HK-2 (cell line): ENCODE results near the gene ZNF396.

Experiments
- DNase-seq: peaks from one replicate; pipeline ENCODE4 v3.0.0-alpha.2; 2018; ENCODE audit not compliant: unreplicated experiment

Gene ZNF396

DNA sequence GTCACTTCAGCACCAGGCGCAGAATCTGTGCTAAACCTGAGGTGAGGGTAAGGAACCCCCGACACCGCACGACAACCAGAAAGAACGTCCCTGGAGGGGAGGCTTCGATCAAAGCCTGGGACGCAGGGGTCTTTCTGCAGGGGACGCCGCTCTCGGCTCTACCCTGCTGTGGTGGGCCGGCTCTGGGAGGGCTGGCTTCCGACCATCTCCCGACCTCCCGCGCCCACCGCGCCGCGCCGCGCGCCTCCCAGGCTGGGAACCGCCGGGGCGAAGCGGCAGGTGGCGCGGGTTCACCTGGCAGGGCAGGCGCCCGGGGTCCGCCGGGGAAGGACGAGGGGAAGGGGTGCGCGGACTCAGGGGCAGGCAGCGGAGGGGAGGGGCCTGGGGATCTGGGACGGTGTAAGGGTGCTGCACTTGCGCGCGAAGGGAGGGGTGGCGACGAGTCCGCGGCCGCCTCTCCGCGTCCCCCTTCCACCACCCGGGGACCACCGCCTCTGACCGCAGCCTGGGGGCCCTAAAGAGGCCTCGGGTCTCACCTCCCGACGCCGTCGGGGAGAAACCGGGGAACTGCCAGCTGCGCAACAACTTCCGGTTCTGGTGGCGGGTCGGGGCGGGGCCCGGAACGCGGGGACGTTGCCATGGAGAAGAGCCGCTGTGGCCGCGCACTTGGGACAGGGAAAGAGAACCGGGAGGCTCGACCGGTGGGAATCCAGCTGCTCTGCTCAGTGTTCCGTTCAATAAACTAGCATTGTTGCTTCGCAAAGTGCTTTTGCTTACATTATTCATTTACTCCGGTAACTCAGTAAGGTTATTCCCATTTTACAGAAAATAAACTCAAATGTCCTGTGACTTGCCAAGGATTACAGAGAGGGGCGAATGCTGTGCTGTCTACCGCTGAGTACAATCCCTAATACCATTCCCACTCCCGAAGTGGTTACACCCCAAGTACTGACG is at the start of gene ZNF396:
Gene ZNF396 (minus strand): TSS at position 596 of the 954 bp plus-strand sequence. CDS start 3,045 bp downstream, outside the sequence.
- DNase-seq: peak; percentile 54

DNA sequence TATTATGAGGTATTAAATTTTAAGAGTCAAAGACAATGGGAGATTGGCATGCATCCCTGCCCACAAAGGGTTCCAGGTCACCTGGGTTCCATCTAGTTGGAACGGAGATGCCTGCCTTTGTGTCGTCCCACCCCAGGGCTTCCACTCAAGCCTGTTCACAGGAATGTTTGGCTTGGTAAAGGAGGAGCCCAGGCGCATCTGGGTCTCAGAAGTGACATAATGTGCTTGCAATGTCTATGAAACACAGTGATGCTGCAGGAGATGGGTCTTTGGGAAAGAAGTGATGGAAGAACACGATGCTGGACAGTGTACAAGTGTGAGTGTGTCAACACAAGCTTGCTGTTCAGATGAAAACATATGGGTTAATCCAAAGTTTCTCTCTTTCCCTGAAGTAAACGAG is 49.6 kb upstream of the ZNF396 start:
- DNase-seq: no peak

DNA sequence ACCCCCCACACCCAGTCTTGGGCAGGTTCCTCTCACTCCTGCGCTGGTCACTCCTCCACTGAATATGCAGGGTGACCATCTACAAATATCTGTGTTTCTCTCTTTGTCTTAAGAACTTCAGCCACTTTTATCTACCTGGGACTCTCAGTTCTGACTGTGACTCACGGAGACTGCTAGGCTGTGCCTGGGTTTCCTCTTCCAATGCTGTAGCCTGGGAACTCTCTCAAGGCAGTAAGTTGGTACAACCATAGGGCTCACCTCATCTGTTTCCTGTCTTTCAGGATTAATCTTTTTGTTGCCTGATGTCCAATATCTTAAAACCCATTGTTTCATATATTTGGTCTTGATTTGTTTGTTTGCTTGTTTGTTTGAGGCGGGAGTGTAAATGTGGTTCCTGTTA is 47.2 kb upstream of the ZNF396 start:
- DNase-seq: no peak

DNA sequence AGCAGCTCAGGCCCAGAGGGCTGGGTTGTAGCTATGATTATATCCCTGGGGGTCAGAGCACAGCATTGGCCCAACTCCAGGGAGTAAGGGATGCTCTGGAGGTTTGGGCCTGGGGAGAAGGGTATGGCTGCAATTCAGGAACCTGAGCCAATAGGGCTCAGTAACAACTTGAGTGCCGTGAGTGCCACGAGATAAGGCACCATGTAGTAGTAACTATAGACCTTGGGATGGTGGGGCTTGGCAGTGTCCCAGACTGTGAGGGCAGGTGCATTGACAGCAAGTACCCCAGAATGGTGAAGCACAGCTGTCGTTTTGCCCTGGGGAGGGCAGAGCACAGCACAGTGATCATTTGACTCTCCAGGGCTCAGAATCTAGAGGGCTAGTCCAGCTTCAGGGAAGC is 45.1 kb upstream of the ZNF396 start:
- DNase-seq: no peak

DNA sequence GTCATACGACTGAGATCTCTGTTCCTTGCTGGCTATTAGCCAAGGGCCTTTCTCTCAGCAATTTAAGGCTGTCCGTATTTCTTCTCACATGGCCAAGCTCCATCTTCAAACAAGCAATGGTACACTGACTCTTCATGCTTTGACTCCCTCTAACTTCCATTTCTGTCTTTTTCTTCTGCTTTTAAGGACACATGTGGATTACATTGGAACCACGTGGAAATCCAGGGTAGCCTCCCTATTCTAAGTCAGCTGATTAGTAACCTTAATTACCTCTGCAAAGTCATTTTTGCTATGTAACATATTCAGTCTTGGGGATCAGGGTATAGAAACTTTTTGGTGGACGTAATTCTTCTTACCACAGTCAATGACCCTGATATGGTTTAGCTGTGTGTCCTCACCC is 41.5 kb upstream of the ZNF396 start:
- DNase-seq: no peak

DNA sequence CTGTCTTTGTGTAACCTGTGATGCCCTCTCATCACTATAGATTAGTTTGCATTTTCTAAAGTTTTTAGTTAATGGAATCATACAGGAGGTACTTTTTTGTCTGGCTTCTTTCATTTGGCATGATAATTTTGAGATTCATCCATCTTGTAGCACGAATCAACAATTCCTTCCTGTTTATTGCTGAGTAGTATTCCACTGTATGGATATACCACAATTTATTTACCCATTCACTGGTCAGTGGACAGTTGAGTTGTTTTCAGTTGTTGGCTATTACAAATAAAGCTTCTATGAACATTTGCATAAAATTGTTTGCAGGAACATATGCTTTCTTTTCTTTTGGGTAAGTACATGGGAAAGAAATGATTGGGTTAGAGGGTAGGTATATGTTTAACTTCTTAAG is 40.1 kb upstream of the ZNF396 start:
- no peak for DNase-seq

DNA sequence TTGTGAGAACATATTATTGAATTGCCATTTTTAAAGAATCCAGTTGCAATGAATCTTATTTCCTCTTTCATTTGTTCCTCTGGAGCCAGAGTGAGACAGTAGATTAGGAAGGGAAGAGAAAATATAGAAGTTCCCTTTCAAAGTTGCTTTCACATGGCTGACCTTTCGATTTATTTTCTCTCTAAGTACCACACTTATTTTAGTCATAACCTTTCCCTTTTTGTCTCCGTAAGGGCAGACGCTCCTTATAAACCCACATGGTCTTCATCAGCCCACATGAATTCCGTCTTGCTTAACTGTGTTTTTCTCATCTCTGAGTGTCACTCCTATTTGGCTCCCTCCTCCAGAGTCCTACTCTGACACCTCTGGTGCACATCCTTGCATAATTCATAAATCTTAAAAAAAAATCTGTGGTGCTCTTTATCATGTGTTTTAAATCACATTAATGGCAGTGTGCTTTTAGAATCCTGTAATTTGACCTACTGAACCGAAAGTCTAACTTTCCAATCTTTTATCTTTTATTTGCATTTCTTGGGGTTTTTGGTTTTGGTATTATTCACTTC is 38.5 kb upstream of the ZNF396 start:
- DNase-seq: no peak

DNA sequence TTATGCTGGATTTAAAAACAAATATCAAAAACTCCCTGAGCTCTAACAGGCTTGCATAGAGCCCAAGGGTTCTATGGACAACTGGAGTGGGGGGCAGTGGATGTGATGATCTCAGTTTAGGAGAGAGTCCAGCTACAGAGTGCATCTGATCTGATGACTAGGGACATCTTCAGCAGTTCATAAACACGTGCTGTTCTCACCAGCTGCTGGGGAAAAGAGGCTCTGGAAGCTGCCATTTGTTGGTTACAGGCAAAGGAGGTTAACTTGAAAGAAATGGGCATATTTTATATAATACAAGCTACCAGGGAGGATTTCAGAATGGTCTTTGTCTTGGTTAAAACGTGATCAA is 36.0 kb upstream of the ZNF396 start:
- no peak for DNase-seq

DNA sequence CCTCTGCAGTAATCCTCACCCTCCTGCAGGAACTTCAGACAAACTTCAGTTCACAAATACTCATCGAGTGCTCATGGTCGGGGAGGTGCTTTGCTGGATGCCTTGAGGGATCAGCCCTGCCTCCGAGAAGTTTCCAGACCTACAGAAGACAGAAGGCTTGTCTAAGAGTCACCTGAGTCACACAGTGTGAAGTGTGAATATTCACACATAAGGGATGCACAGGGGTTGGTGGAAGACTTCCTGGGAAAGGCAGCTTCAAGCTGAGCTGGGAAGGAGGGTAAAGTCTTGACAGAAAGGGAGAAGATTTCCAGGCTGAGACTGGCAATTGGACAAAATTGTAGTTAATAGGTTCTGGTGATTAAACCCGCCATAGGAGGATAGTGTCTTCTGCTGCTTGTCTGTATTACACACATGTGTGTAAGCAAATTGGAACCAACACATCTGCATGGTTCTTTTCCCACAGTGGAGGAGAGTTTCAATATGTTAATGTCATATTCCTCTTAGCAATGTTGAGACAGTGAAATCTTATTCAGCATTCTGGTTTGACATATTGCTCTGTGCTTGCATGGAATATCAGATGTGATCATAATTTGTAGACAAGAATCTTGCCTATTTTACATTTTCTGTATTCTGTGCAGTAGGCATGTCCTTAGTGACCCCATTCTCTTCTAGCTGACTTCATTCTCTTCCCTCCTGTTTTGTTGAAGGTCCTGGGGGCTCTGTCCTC is 34.7 kb upstream of the ZNF396 start:
- DNase-seq: no peak

DNA sequence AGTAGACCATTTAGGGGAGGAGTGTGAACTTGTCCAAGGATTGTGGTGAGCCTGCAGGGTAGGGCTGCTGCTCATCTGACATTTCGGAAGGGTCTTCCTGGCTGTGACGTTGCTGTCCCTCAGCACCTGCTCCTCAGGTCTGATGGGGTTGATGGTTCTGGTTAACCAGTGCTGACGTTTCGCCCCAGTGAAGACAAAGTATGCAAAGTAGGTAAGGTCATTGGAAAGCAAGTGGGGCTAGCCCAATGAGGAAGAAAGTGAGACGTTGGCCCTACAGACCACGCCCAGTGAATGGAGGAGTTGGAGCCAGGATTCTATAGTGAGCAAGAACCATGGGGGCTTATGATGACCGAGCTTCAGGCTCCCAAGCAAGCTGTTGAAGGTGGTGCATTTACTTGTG is 33.4 kb upstream of the ZNF396 start:
- no peak for DNase-seq

DNA sequence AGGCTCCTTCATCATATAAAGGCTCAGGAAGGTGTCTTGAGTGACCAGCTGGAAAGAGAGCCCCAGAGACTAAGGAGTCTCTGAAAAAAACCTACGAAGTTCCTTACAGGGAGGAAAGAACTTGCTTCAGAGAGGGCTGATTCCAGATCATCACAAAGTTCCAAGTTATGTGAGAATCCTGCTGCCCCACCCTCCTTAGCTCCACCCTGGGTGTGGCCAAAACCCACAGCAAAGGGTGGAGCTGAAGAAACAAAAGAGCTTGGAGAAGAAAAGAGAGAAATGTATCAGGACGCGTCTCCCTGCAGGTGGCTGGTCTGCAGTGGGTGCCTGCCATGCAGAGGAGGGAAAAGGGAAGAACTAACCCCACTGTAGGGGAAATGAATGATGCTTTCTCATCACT is 32.8 kb upstream of the ZNF396 start:
- DNase-seq: no peak

DNA sequence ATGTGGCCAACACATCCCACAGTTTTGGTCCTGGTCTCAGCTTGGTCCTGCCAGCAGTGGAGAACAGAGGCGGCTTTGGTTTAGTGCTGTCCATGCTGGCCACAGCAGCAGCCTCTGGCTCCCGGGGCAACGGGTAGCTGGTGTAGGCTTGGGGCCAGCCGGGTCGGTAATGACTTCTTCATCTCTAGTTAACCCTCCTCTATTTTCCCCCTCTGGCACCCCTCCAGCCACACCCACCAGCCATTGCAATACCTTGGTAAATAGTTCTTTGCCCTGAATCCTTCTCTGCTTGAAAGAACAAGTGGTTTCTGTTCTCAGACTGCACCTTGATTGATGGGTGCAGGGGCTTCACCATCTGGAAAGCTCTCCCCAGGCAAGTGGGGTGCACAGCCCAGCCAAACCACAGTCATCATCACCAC is 31.7 kb upstream of the ZNF396 start:
- DNase-seq: no peak

DNA sequence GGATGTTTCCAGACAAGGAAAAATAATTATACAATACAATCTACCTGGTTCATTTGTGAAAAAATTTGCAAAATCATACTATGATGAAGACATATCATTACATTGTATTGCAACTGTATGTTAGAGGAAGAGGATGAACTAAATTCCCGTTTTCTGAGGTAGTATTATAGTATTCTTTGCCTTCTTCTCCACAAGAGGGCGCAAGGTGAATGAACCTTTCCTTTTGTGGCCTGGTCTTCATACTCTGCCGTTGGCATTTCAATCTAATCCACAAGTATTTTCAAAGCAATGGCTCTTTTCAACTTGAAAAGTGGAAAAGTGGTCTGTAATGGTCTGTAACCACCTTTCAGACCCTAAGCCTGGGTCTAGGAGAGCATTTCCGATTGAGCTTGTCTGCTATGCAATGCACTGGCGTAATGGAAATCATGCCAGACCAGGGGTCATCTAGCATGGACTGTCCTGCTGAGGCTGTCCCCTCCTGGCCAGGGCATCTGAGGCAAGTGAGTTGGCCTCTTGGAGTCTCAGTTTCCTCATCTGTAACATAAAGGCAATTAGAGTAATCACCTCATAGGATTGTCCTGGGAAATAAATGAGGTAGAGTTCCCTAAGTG is 30.8 kb upstream of the ZNF396 start:
- DNase-seq: peak; percentile 5

DNA sequence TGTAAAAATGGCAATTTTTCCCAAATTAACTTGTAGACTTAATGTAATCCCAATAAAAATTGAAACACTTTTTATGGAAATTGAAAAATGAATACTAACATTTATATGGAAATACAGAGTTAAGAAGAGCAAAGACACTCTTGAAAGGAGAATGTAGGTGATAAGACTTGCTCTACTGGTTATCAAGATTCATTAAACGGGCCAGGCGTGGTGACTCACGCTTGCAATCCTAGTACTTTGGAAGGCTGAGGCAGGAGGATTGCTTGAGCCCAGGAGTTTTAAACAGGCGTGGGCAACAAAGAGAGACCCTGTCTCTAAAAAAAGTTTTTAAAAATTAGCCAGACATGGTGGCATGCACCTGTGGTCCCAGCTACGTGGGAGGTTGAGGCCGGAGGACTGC is 29.5 kb upstream of the ZNF396 start:
- no peak for DNase-seq

DNA sequence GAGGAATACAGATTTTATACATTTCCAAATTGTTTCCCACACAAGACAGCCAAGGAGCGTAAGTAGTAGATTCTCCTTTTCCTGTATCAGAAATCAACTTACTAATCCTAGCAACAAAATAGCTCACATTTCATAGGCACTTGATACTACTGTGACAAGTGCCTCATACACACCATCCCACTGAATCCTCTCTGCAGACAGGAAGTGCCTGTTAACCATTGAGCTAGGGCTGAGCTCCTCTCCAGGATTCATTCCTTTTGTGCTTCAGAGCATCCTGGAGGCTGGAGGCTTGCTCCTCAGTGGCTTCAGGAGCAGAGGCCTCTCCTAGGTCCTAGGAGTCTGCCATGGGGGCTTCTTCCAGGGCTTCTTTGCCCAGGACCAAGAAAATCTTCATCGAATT is 20.8 kb upstream of the ZNF396 start:
- DNase-seq: no peak

DNA sequence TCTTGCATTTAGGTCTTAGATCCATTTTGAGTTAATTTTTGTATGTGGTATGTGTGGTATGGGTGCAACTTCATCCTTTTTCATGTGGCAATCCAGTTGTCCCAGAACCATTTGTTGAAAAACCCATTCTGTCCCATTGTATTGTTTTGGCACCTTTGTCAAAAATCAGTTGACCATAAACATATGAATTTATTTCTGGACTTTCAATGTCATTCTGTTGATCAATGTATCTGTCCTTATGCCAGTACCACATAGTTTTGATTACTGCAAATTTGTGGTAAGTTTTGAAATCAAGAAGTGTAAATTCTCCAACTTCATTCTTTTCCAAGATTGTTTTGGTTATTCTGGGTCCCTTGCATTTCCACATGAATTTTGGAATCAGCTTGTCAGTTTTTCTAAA is 16.6 kb upstream of the ZNF396 start:
- DNase-seq: no peak

DNA sequence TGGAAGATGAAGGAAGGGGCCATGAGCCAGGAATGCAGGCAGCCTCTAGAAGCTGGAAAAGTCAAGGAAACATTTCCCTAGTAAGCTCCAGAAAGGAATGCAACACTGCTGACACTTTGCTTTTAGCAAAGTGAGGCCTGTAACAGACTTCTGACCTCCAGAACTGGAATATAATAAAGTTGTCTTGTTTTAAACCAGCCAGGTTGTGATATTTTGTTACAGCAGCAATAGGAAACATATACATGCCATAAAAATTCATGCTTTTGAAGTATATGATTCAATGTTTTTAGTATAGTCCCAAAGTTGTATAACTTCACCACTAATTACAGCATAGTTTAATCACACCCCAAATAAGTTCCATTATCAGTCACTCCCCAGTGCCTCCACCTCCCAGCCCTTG is 15.2 kb upstream of the ZNF396 start:
- no peak for DNase-seq

DNA sequence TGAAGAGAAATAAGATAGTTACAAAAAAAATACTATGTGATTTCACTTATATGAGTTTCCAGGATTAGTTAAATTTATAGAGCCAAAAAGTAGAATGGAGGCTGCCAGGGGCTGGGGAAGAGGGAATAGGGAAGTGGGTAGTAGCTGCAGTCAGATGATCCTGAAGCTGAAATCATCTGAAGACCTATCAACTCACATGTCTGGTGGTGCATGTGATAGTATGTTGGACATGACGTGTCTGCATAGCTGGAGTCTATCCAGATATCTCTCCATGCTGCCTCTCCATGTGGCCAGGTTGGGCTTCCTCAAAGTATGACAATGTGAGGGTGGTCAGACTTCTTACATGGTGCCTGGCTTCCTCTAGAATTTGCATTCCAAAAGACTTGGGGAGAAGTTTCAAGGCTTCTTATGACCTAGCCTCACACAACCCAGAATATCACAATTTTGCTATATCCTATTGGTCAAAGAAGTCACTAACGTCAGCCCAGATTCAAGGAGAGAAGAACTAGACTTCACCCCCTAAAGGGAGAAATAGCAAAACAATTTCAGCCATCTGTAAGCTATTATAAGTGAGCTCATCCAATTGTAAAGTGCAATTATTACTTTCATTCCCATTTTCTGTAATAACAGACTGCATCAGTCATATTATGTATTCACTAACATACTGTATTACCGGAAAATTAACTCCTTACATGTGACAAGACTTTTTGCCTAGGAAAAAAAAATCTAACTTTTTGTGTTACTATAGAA is 14.0 kb upstream of the ZNF396 start:
- no peak for DNase-seq

DNA sequence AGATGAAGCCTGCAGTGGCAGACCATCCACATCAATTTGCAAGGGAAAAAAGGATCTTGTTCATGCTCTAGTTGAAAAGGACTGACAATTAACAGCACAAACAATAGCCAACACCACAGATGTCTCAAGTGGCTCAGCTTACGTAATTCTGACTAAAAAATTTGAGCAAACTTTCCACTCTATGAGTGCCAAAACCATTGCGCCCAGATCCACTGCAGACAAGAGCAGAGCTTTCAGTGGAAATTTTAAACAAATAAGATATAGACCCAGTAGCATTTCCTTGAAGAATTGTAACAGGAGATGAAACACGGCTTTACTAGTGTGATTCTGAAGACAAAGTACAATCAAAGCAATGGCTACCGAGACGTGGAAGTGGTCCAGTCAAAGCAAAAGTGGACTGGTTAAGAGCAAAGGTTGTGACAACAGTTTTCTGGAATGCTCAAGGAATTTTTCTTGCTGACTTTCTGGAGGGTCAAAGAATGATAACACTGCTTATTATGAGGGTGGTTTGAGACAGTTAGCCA is 12.0 kb upstream of the ZNF396 start:
- DNase-seq: no peak

DNA sequence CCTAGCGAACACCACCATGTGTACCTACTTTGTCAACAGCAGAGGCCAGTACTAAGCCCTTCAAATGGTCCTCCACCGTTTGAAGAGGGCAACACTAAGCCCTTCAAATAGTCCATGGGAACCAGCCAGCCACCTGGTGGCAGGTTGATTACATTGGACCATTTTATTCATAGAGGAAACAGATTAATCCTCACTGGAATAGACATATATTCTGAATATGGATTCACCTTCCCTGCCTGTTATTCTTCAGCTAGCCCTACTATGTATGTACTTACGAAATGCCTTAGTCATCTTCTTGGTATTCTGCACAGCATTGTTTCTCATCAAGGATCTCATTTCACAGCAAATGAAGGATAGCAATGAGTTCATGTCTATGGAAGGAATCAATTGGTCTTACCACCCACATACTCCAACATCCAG is 10.0 kb upstream of the ZNF396 start:
- no peak for DNase-seq

DNA sequence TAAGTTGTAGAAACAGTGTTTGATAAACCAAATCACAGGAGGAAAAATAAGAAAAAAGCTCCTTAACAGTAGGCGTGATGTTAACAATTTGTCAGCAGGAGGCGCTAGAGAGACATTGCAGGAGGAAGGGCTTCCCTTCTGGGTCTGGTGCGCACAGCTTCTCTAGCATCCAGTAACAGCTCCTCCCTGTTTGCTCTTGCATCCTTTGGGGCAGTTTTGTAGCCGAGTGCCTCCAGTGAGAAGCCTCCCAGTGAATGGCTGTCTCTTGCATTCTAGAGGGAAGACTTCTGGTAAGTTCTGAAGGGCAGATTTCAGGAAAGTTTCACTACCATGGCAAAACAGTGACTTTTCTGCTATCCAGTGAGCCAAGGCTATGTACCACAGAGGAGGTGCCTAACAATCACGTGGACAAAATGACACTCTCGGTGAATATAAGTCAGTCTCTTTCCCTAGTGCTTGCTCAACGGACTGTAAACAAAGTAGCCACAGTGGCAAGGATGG is 9.5 kb upstream of the ZNF396 start:
- peak; percentile 19 for DNase-seq
